HepG2 (cell line): ENCODE measurements around the gene SLC5A10. TPM values are rescaled to one million over a fixed set of nuclear protein-coding genes. Genes with fewer than 3 reads are reported as not detected.

Source experiments
- ATF2 ChIP-seq: sonication (generic); formaldehyde crosslinking; IDR thresholded peaks from 2 replicates; pipeline ENCODE4 v1.4.0; 2020; ENCODE audit warnings: missing genetic modification reagents
- KLF16 ChIP-seq, 2 experiments: sonication (generic) in 1 of 2; formaldehyde crosslinking in 1 of 2; IDR thresholded peaks; 2 replicates each; pipeline versions ENCODE4 v1.6.1 to v1.8.0; 2016 to 2023; ENCODE audit warnings: missing genetic modification reagents in 2 of 2, missing compliant biosample characterization in 1 of 2
- MAX ChIP-seq: IDR thresholded peaks from 2 replicates; pipeline ENCODE4 v1.6.1; 2012; ENCODE audit warnings: inconsistent platforms
- NCOA5 ChIP-seq: sonication (generic); formaldehyde crosslinking; IDR thresholded peaks from 2 replicates; pipeline ENCODE4 v1.4.0; 2020; ENCODE audit warnings: missing genetic modification reagents
- NFRKB ChIP-seq: fragments of 450-650 bp; IDR thresholded peaks from 2 replicates; pipeline ENCODE4 v1.6.1; 2017
- NKX3-1 ChIP-seq: sonication (generic); formaldehyde crosslinking; IDR thresholded peaks from 2 replicates; pipeline ENCODE4 v1.5.0; 2020; ENCODE audit warnings: missing genetic modification reagents
- SCMH1 ChIP-seq: sonication (generic); formaldehyde crosslinking; IDR thresholded peaks from 2 replicates; pipeline ENCODE4 v1.9.0; 2021; ENCODE audit warnings: missing genetic modification reagents, mild to moderate bottlenecking, borderline replicate concordance
- SKIL ChIP-seq: sonication (generic); formaldehyde crosslinking; IDR thresholded peaks from 2 replicates; pipeline ENCODE4 v1.8.0; 2022; ENCODE audit warnings: missing genetic modification reagents, mild to moderate bottlenecking, moderate library complexity, borderline replicate concordance
- SRSF9 ChIP-seq: fragments of 200-400 bp; formaldehyde crosslinking; IDR thresholded peaks from 2 replicates; pipeline ENCODE4 v1.6.1; 2018; ENCODE audit warnings: borderline replicate concordance, mild to moderate bottlenecking, low read depth, low read length; ENCODE audit not compliant: insufficient read depth, poor library complexity, severe bottlenecking
- TOE1 ChIP-seq: sonication (generic); formaldehyde crosslinking; IDR thresholded peaks from 2 replicates; pipeline ENCODE4 v1.4.0; 2020; ENCODE audit warnings: mild to moderate bottlenecking, missing genetic modification reagents
- ZNF3 ChIP-seq: IDR thresholded peaks from 2 replicates; pipeline ENCODE4 v1.7.0; 2017; ENCODE audit warnings: inconsistent platforms
- ZNF576 ChIP-seq: sonication (generic); formaldehyde crosslinking; IDR thresholded peaks from 2 replicates; pipeline ENCODE4 v1.4.0; 2020; ENCODE audit warnings: mild to moderate bottlenecking, missing genetic modification reagents
- ZNF644 ChIP-seq: IDR thresholded peaks from 2 replicates; pipeline ENCODE4 v1.6.1; 2016; ENCODE audit warnings: low read depth
- ZNF670 ChIP-seq: sonication (generic); formaldehyde crosslinking; IDR thresholded peaks from 2 replicates; pipeline ENCODE4 v1.8.0; 2022; ENCODE audit warnings: mild to moderate bottlenecking, missing genetic modification reagents, borderline replicate concordance
- ZNF775 ChIP-seq: sonication (generic); formaldehyde crosslinking; IDR thresholded peaks from 2 replicates; pipeline ENCODE4 v1.4.0; 2020; ENCODE audit warnings: missing genetic modification reagents, mild to moderate bottlenecking, moderate library complexity, borderline replicate concordance
- ZXDC ChIP-seq: sonication (generic); formaldehyde crosslinking; IDR thresholded peaks from 2 replicates; pipeline ENCODE4 v1.5.0; 2020; ENCODE audit warnings: mild to moderate bottlenecking, missing genetic modification reagents
- polyA plus RNA-seq, 8 experiments: library from polyadenylated mRNA; depleted of rRNA in 3 of 8; stranded (reverse) in 7 of 8; unstranded in 1 of 8; fragments of >200 nt; fragmentation: Illumina TruSeq in 4 of 8; extraction: Trizol in 4 of 8; gene quantifications; 2 replicates each; pipeline versions ENCODE4 v1.2.1 to v1.2.3, GENCODE V29; 2011 to 2016; ENCODE audit warnings: low read depth in 4 of 8, missing spikeins in 1 of 8, mixed read lengths in 1 of 8; ENCODE audit not compliant: insufficient read depth in 1 of 8
- total RNA-seq, 5 experiments: library from RNA; depleted of rRNA; stranded (reverse); fragments of >200 nt; fragmentation: Illumina TruSeq; extraction: Trizol; gene quantifications; 2 replicates each; pipeline ENCODE4 v1.2.3, GENCODE V29; 2016; ENCODE audit warnings: low read depth in 1 of 5
- TF ChIP-seq, protein P1 (sequence below), 2 experiments: sonication (generic) in 1 of 2; formaldehyde crosslinking in 1 of 2; IDR thresholded peaks; 2 replicates each; pipeline versions ENCODE4 v1.4.0 to v1.6.1; 2016 to 2020; ENCODE audit warnings: borderline replicate concordance in 1 of 2, low read depth in 1 of 2, mild to moderate bottlenecking in 1 of 2, missing genetic modification reagents in 1 of 2
- TF ChIP-seq, protein P2 (sequence below): sonication (generic); formaldehyde crosslinking; IDR thresholded peaks from 2 replicates; pipeline ENCODE4 v1.4.0; 2020; ENCODE audit warnings: missing genetic modification reagents

The SLC5A10 gene
- total and polyA plus RNA-seq, 2 of the 13 experiments (the other 11 are each of a cell fraction or from before 2014, with no cell fraction given), result 0.05 TPM; not detected in 1

DNA sequence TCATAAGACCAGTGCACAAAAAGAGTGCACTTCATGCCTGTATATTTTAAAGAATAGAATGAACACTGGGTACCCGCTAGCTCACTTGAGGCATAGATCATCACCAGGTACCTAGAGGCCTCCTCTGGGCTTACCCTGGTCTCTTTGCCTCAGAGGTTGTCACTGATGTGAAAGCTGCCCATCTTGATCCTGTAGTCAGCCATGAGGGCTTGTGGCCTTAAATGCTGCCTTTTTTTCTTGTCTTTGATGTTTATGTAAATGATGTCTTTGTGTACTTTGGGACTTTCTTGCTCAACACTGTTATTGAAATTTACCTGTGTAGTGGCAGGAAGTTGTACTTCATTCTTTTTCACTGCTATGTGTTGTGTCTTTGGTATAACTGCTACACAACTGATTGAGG, 26.8 kb upstream of the SLC5A10 start (continued):
- TF ChIP-seq, protein P1, sequence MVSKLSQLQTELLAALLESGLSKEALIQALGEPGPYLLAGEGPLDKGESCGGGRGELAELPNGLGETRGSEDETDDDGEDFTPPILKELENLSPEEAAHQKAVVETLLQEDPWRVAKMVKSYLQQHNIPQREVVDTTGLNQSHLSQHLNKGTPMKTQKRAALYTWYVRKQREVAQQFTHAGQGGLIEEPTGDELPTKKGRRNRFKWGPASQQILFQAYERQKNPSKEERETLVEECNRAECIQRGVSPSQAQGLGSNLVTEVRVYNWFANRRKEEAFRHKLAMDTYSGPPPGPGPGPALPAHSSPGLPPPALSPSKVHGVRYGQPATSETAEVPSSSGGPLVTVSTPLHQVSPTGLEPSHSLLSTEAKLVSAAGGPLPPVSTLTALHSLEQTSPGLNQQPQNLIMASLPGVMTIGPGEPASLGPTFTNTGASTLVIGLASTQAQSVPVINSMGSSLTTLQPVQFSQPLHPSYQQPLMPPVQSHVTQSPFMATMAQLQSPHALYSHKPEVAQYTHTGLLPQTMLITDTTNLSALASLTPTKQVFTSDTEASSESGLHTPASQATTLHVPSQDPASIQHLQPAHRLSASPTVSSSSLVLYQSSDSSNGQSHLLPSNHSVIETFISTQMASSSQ (IDR thresholded peaks at IDR 0.05; ENCODE audit: low read depth), result no peak
- TF ChIP-seq, protein P1 (CRISPR knock-in tag; IDR thresholded peaks at IDR 0.05; ENCODE audit: borderline replicate concordance), result no peak
- TF ChIP-seq ZNF3 (CRISPR knock-in tag) (no peak), ATF2 (CRISPR knock-in tag) (no peak), NFRKB (no peak), TOE1 (CRISPR knock-in tag) (no peak), ZNF670 (CRISPR knock-in tag) (no peak), SCMH1 (CRISPR knock-in tag) (no peak), KLF16 (CRISPR knock-in tag; IDR thresholded peaks at IDR 0.05) (peak in 1 of 2 experiments; percentile 56; a peak in 1 of 4 replicates), NKX3-1 (no peak), MAX (peak; percentile 32; the same call in 1 of the 2 replicates), ZNF576 (CRISPR knock-in tag) (no peak), SKIL (CRISPR knock-in tag) (peak; percentile 23; the same call in 1 of the 2 replicates), SRSF9 (no peak), ZNF775 (CRISPR knock-in tag) (no peak), ZNF644 (0 out of 2 replicates have a peak, but pooled peaks have one; percentile 36), NCOA5 (CRISPR knock-in tag) (no peak), ZXDC (no peak)
- TF ChIP-seq, protein P2, sequence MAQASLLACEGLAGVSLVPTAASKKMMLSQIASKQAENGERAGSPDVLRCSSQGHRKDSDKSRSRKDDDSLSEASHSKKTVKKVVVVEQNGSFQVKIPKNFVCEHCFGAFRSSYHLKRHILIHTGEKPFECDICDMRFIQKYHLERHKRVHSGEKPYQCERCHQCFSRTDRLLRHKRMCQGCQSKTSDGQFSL (CRISPR knock-in tag), result no peak
